ENCODE data around the gene LSM14B.

GRCh38 chr20:62083312-62083711, 39.0 kb upstream of the LSM14B start:
- TF ChIP-seq, protein P1, sequence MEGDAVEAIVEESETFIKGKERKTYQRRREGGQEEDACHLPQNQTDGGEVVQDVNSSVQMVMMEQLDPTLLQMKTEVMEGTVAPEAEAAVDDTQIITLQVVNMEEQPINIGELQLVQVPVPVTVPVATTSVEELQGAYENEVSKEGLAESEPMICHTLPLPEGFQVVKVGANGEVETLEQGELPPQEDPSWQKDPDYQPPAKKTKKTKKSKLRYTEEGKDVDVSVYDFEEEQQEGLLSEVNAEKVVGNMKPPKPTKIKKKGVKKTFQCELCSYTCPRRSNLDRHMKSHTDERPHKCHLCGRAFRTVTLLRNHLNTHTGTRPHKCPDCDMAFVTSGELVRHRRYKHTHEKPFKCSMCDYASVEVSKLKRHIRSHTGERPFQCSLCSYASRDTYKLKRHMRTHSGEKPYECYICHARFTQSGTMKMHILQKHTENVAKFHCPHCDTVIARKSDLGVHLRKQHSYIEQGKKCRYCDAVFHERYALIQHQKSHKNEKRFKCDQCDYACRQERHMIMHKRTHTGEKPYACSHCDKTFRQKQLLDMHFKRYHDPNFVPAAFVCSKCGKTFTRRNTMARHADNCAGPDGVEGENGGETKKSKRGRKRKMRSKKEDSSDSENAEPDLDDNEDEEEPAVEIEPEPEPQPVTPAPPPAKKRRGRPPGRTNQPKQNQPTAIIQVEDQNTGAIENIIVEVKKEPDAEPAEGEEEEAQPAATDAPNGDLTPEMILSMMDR (conservative IDR thresholded peaks at IDR 0.05 in 1 of 2, IDR thresholded peaks at IDR 0.05 in 1 of 2; ENCODE audit: extremely low read depth in 1 of 2, insufficient read depth in 1 of 2, low read depth in 1 of 2, low read length in 2 of 2) = no peak
- TF ChIP-seq EZH2 (IDR thresholded peaks at IDR 0.05; ENCODE audit: borderline replicate concordance, low read length) = no peak

All from mammary epithelial cell (primary cell).